ENCODE data around the gene DFFB.
A peak's percentile ranks its signal among the peaks of the same experiment; 100 is the strongest.

Gene DFFB

GRCh38 chr1:3896396-3897000, 39.2 kb downstream of the DFFB start:
- no peak for DNase-seq (ENCODE audit: low read depth)

GRCh38 chr1:3898475-3898735, 41.1 kb downstream of the DFFB start:
- DNase-seq (ENCODE audit: low read depth): no peak

- no peak for DNase-seq (ENCODE audit: low read depth)
Observed at GRCh38 chr1:3898994-3899753, 41.9 kb downstream of the DFFB start.

GRCh38 chr1:3899754-3900149, 42.5 kb downstream of the DFFB start:
- no peak for DNase-seq (ENCODE audit: low read depth)

- peak; percentile 96 for DNase-seq (ENCODE audit: low read depth)
Observed at GRCh38 chr1:3900150-3900968, 43.1 kb downstream of the DFFB start, which contains the start of gene C1orf174. TSS of gene C1orf174 (minus strand) at chr1:3900272. CDS start at chr1:3900186, 86 bp downstream.

GRCh38 chr1:3900969-3901529, 43.8 kb downstream of the DFFB start:
- peak; percentile 71 for DNase-seq (ENCODE audit: low read depth)

GRCh38 chr1:3902111-3902511, 44.8 kb downstream of the DFFB start:
- peak; percentile 16 for DNase-seq (ENCODE audit: low read depth)

GRCh38 chr1:3902571-3903091, 45.4 kb downstream of the DFFB start:
- no peak for DNase-seq (ENCODE audit: low read depth)

GRCh38 chr1:3903141-3904005, 46.1 kb downstream of the DFFB start:
- DNase-seq (ENCODE audit: low read depth): no peak

- no peak for DNase-seq (ENCODE audit: low read depth)
Observed at GRCh38 chr1:3904006-3904842, 46.9 kb downstream of the DFFB start.

GRCh38 chr1:3904843-3905185, 47.5 kb downstream of the DFFB start:
- no peak for DNase-seq (ENCODE audit: low read depth)

- no peak for DNase-seq (ENCODE audit: low read depth)
Observed at GRCh38 chr1:3905266-3905952, 48.1 kb downstream of the DFFB start.

GRCh38 chr1:3905953-3906671, 48.8 kb downstream of the DFFB start:
- DNase-seq (ENCODE audit: low read depth): no peak

- DNase-seq (ENCODE audit: low read depth): no peak
Observed at GRCh38 chr1:3906672-3907020, 49.4 kb downstream of the DFFB start.

GRCh38 chr1:3907031-3907534, 49.8 kb downstream of the DFFB start:
- no peak for DNase-seq (ENCODE audit: low read depth)

- DNase-seq (ENCODE audit: low read depth): no peak
Observed at GRCh38 chr1:3907621-3908165, 50.4 kb downstream of the DFFB start.

GRCh38 chr1:3908886-3909517, 51.7 kb downstream of the DFFB start:
- DNase-seq (ENCODE audit: low read depth): no peak

- DNase-seq (ENCODE audit: low read depth): no peak
Observed at GRCh38 chr1:3909615-3910014, 52.3 kb downstream of the DFFB start.

Measured in T-helper 22 cell (primary cell).